ENCODE results near the gene LRPPRC. TPM values are rescaled to one million over a fixed set of nuclear protein-coding genes. Genes with fewer than 3 reads are reported as not detected.
A peak's percentile ranks its signal among the peaks of the same experiment; 100 is the strongest.

LRPPRC gene
- polyA plus RNA-seq (2012; ENCODE audit: insufficient read length, low read depth), result 118 TPM

DNA sequence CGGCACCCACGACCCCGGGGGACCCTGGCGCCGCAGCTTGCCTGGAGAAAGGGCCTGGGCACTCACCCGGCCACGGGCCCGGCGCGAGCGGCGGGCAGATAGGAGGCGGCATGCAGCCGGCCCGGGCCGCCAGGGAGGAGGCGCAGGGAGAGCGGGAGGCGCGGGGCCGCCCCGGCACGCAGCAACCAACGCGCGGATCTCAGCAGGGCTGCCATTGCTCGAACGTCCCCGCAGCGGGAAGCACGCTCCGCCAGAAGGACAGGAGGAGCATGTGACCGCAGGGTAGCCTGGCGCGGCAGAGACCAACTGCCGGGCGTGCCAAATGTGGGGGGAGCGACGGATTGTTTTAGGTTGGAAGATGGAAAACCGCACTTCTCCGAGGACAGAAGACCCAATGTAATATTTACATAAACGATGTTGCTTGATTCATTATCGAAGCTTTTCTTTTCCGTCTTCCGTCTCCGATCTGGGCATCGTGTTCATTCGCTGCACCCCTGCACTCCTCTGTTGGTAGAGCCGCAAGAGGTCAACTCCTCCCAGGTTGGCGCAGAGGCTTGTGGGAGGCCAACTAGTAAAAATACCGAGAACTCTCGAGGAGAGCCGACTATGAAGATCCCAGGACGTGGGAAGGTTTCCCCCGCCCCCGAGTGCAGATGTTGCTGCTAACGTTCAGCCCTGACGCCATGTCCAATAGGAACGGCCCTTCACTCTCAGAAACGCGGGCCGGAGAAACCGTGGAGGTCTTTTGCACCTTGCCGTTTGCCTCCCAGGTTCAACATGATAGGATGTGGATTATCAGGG is at the start of gene LRPPRC:
TSS of gene LRPPRC (minus strand) at position 257 of the 801 bp plus-strand sequence. CDS start at position 215, 42 bp downstream.
- peak; percentile 85 for TF ChIP-seq POLR2AphosphoS5 (IDR thresholded peaks at IDR 0.05; ENCODE audit: low read depth, low read length)
- TF ChIP-seq TAF1 (IDR thresholded peaks at IDR 0.05; ENCODE audit: borderline replicate concordance, insufficient read depth, low read length), result peak; percentile 96; the same call in 1 of the 2 replicates
- TF ChIP-seq SIN3A (IDR thresholded peaks at IDR 0.05; ENCODE audit: borderline replicate concordance, insufficient read depth, low read length), result peak; percentile 74; the same call in 1 of the 2 replicates
- TF ChIP-seq, protein P1, sequence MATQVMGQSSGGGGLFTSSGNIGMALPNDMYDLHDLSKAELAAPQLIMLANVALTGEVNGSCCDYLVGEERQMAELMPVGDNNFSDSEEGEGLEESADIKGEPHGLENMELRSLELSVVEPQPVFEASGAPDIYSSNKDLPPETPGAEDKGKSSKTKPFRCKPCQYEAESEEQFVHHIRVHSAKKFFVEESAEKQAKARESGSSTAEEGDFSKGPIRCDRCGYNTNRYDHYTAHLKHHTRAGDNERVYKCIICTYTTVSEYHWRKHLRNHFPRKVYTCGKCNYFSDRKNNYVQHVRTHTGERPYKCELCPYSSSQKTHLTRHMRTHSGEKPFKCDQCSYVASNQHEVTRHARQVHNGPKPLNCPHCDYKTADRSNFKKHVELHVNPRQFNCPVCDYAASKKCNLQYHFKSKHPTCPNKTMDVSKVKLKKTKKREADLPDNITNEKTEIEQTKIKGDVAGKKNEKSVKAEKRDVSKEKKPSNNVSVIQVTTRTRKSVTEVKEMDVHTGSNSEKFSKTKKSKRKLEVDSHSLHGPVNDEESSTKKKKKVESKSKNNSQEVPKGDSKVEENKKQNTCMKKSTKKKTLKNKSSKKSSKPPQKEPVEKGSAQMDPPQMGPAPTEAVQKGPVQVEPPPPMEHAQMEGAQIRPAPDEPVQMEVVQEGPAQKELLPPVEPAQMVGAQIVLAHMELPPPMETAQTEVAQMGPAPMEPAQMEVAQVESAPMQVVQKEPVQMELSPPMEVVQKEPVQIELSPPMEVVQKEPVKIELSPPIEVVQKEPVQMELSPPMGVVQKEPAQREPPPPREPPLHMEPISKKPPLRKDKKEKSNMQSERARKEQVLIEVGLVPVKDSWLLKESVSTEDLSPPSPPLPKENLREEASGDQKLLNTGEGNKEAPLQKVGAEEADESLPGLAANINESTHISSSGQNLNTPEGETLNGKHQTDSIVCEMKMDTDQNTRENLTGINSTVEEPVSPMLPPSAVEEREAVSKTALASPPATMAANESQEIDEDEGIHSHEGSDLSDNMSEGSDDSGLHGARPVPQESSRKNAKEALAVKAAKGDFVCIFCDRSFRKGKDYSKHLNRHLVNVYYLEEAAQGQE (IDR thresholded peaks at IDR 0.05; ENCODE audit: insufficient read depth in 1 of 2, low read depth in 2 of 2, low read length in 2 of 2), result 0 out of 4 replicates have a peak, but pooled peaks of 1 of the 2 experiments have one; percentile 22
- peak; percentile 62 for TF ChIP-seq FOXP2 (optimal IDR thresholded peaks at IDR 0.05; ENCODE audit: borderline replicate concordance, extremely low read depth, extremely low read length, insufficient read depth)

- no peak for TF ChIP-seq POLR2AphosphoS5 (IDR thresholded peaks at IDR 0.05; ENCODE audit: low read depth, low read length)
- TF ChIP-seq, protein P1 (IDR thresholded peaks at IDR 0.05; ENCODE audit: insufficient read depth in 1 of 2, low read depth in 2 of 2, low read length in 2 of 2), result no peak
- TF ChIP-seq FOXP2 (optimal IDR thresholded peaks at IDR 0.05; ENCODE audit: borderline replicate concordance, extremely low read depth, extremely low read length, insufficient read depth), result no peak
- no peak for TF ChIP-seq SIN3A (IDR thresholded peaks at IDR 0.05; ENCODE audit: borderline replicate concordance, insufficient read depth, low read length)
- no peak for TF ChIP-seq TAF1 (IDR thresholded peaks at IDR 0.05; ENCODE audit: borderline replicate concordance, insufficient read depth, low read length)
Observed at GRCh38 chr2:44045061-44045460, 49.3 kb upstream of the LRPPRC start.

DNA sequence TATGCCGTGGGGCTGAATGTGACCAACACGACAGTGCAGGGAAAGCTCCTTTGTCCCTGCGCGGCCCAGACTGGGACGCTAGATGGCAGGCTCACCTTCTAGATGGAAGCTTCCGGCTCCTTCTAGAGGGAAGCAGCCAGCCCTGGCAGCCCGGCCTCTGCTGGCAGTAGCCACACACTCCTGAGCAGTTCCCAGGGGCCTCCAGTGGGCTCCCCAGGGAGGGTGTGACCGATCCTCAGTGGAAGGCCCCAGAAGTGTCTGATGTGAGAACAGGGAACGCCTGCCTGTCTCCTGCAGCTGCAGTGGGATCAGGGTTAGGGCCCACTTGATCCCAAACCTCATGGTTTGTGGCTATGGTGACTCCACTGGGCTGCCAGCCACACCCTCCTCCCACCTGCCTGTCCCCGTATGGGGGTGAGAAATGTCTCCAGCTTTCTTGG is 48.5 kb upstream of the LRPPRC start:
- TF ChIP-seq, protein P1 (IDR thresholded peaks at IDR 0.05; ENCODE audit: insufficient read depth in 1 of 2, low read depth in 2 of 2, low read length in 2 of 2), result no peak
- TF ChIP-seq FOXP2 (optimal IDR thresholded peaks at IDR 0.05; ENCODE audit: borderline replicate concordance, extremely low read depth, extremely low read length, insufficient read depth), result peak; percentile 67

- TF ChIP-seq, protein P1 (IDR thresholded peaks at IDR 0.05; ENCODE audit: insufficient read depth in 1 of 2, low read depth in 2 of 2, low read length in 2 of 2), result no peak
- no peak for TF ChIP-seq POLR2AphosphoS5 (IDR thresholded peaks at IDR 0.05; ENCODE audit: low read depth, low read length)
- no peak for TF ChIP-seq FOXP2 (optimal IDR thresholded peaks at IDR 0.05; ENCODE audit: borderline replicate concordance, extremely low read depth, extremely low read length, insufficient read depth)
- TF ChIP-seq SIN3A (IDR thresholded peaks at IDR 0.05; ENCODE audit: borderline replicate concordance, insufficient read depth, low read length), result no peak
- no peak for TF ChIP-seq TAF1 (IDR thresholded peaks at IDR 0.05; ENCODE audit: borderline replicate concordance, insufficient read depth, low read length)
Observed at GRCh38 chr2:44040365-44040764, 44.6 kb upstream of the LRPPRC start.

Measured in PFSK-1 (cell line).